GM19025 (cell line): ENCODE data around the gene ATP10A.
"Not testable (repeated sequence)": the region's sequence is repeated elsewhere in the genome, so short reads cannot be mapped to it uniquely, and the experiment has no call there.

ENCODE experiments used
- ATAC-seq: cut with Tn5 transposase; IDR thresholded peaks from one replicate; pipeline ENCODE4 v1.9.1; 2021; ENCODE audit warnings: mild to moderate bottlenecking, low read depth, moderate library complexity; ENCODE audit not compliant: unreplicated experiment

Gene ATP10A

GRCh38 chr15:25668901-25669300, 194.2 kb downstream of the ATP10A start:
- ATAC-seq, result no peak

- ATAC-seq, result no peak
These were observed 194.8 kb downstream of the ATP10A start for GRCh38 chr15:25668236-25668795.

- no peak for ATAC-seq
These were observed 195.3 kb downstream of the ATP10A start for GRCh38 chr15:25667829-25668228.

GRCh38 chr15:25665913-25666312, 197.2 kb downstream of the ATP10A start:
- no peak for ATAC-seq

- ATAC-seq, result no peak
These were observed 198.4 kb downstream of the ATP10A start for GRCh38 chr15:25664761-25665160.

GRCh38 chr15:25663515-25663914, 199.6 kb downstream of the ATP10A start:
- ATAC-seq, result no peak

GRCh38 chr15:25661898-25662297, 201.2 kb downstream of the ATP10A start:
- ATAC-seq, result no peak

GRCh38 chr15:25659251-25659650, 203.9 kb downstream of the ATP10A start:
- ATAC-seq, result no peak

- ATAC-seq, result no peak
These were observed 204.6 kb downstream of the ATP10A start for GRCh38 chr15:25658560-25658959.

- ATAC-seq, result no peak
These were observed 207.7 kb downstream of the ATP10A start for GRCh38 chr15:25655207-25655948.

GRCh38 chr15:25653371-25653770, 209.8 kb downstream of the ATP10A start:
- ATAC-seq, result no peak

GRCh38 chr15:25652704-25653103, 210.4 kb downstream of the ATP10A start:
- no peak for ATAC-seq

GRCh38 chr15:25649390-25649789, 213.7 kb downstream of the ATP10A start:
- ATAC-seq, result no peak

GRCh38 chr15:25643120-25643519, 220.0 kb downstream of the ATP10A start:
- no peak for ATAC-seq

- no peak for ATAC-seq
These were observed 221.4 kb downstream of the ATP10A start for GRCh38 chr15:25641762-25642161.

GRCh38 chr15:25641361-25641760, 221.8 kb downstream of the ATP10A start:
- ATAC-seq, result no peak

GRCh38 chr15:25640959-25641358, 222.2 kb downstream of the ATP10A start:
- ATAC-seq, result not testable (repeated sequence)

GRCh38 chr15:25640381-25640780, 222.7 kb downstream of the ATP10A start:
- ATAC-seq, result no peak

GRCh38 chr15:25636486-25636885, 226.6 kb downstream of the ATP10A start:
- ATAC-seq, result not testable (repeated sequence)

GRCh38 chr15:25635191-25635590, 227.9 kb downstream of the ATP10A start:
- ATAC-seq, result no peak

GRCh38 chr15:25633862-25634261, 229.3 kb downstream of the ATP10A start:
- no peak for ATAC-seq

GRCh38 chr15:25631971-25632370, 231.2 kb downstream of the ATP10A start:
- no peak for ATAC-seq
